NT2/D1 (cell line): ENCODE data around the gene ANKRD12.

Experiments used
- SUZ12 ChIP-seq: IDR thresholded peaks from 2 replicates; pipeline ENCODE4 v1.6.1; 2011; ENCODE audit not compliant: insufficient read length, insufficient read depth; ENCODE audit errors: extremely low read depth
- YY1 ChIP-seq: IDR thresholded peaks from 2 replicates; pipeline ENCODE4 v1.6.1; 2011; ENCODE audit not compliant: insufficient read length, insufficient read depth
- ZNF274 ChIP-seq: IDR thresholded peaks from 2 replicates; pipeline ENCODE4 v1.6.1; 2011; ENCODE audit warnings: mild to moderate bottlenecking, low read depth, low read length

DNA sequence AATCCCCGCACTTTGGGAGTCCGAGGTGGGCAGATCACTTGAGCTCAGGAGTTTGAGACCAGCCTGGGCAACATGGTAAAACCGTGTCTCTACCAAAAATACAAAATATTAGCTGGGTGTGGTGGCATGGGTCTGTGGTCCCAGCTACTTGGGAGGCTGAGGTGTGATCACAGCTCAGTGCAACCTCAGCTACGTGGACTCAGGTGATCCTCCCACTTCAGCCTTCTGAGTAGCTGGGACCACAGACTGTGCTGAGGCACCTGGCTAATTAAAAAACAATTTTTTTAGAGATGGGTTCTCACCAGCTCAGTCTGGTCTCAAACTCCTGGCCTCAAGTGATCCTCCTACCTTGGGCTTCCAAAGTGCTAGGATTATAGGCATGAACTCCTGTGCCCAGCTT is 23.4 kb downstream of the ANKRD12 start:
- TF ChIP-seq SUZ12 (no peak), YY1 (no peak), ZNF274 (no peak)
